GM18867 (cell line): ENCODE measurements around the gene LAMB1.

Experiments
- ATAC-seq: cut with Tn5 transposase; IDR thresholded peaks from one replicate; pipeline ENCODE4 v1.9.1; 2021; ENCODE audit warnings: mild to moderate bottlenecking, moderate library complexity; ENCODE audit not compliant: unreplicated experiment

Gene LAMB1

GRCh38 chr7:107999779-108000560 is 3.0 kb downstream of the LAMB1 start:
- no peak for ATAC-seq

- ATAC-seq, result no peak
Measured at GRCh38 chr7:107998660-107999480, 4.1 kb downstream of the LAMB1 start.

GRCh38 chr7:107998150-107998549 is 4.8 kb downstream of the LAMB1 start:
- no peak for ATAC-seq

- no peak for ATAC-seq
Measured at GRCh38 chr7:107996072-107996882, 6.7 kb downstream of the LAMB1 start.

GRCh38 chr7:107995184-107996071 is 7.5 kb downstream of the LAMB1 start:
- no peak for ATAC-seq

GRCh38 chr7:107994421-107995030 is 8.4 kb downstream of the LAMB1 start:
- ATAC-seq, result no peak

GRCh38 chr7:107993891-107994291 is 9.1 kb downstream of the LAMB1 start:
- ATAC-seq, result no peak

- ATAC-seq, result no peak
Measured at GRCh38 chr7:107989618-107990373, 13.2 kb downstream of the LAMB1 start.

- ATAC-seq, result no peak
Measured at GRCh38 chr7:107982918-107983389, 20.0 kb downstream of the LAMB1 start.

GRCh38 chr7:107982042-107982840 is 20.7 kb downstream of the LAMB1 start:
- ATAC-seq, result no peak

- no peak for ATAC-seq
Measured at GRCh38 chr7:107981466-107981865, 21.5 kb downstream of the LAMB1 start.

GRCh38 chr7:107980671-107981190 is 22.2 kb downstream of the LAMB1 start:
- ATAC-seq, result no peak

- ATAC-seq, result no peak
Measured at GRCh38 chr7:107980171-107980570, 22.8 kb downstream of the LAMB1 start.

GRCh38 chr7:107978815-107979408 is 24.0 kb downstream of the LAMB1 start:
- no peak for ATAC-seq

GRCh38 chr7:107977048-107977447 is 25.9 kb downstream of the LAMB1 start:
- ATAC-seq, result no peak

- no peak for ATAC-seq
Measured at GRCh38 chr7:107976620-107977019, 26.3 kb downstream of the LAMB1 start.

- ATAC-seq, result no peak
Measured at GRCh38 chr7:107975394-107976013, 27.5 kb downstream of the LAMB1 start.
